ENCODE results near the gene KIF21B.

Gene KIF21B

DNA sequence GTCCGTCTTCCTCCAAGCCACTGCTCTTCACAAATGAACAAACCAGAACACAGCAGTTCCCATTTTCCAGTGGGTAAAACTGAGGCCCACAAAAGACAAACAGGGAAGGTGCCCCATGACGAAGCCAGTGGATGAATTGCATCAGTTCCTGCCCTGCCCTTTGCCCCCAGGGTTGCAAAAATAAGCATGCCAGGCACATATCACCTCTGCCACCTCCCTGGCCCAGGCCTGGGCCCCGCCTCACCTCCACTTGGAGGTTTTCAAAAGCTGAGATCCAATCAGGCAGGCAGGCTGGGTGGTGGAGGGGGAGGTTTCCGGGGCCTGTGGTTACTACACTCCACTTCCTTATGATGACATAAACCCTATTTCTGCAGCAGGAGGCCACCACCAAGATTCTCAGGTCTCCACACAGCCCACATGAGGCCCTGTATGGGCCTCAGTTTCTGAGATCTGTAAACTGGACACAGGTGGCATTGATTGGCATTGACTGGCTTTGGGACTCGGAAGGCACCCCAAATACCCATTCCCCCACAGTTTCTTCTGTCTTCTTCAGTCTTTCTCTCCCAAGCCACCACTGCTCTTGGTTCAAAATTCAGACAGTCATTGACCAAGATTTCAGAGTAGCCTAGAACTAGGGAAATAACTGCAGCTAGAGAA lies 4.1 kb downstream of the KIF21B start:
- H3K36me3 Mint-ChIP-seq (ENCODE audit: low read depth), result peaks cover 26% of the 10 kb centered on the region
- peak; percentile 88 for DNase-seq (ENCODE audit: low spot score)
- H3K27ac Mint-ChIP-seq, result peak overlapping the region; percentile 97
- no peaks in the 10 kb centered on the region for H3K27me3 Mint-ChIP-seq (ENCODE audit: low read depth)
- H3K4me3 Mint-ChIP-seq, result peak overlapping the region; percentile 92
- H3K4me1 Mint-ChIP-seq (ENCODE audit: low read depth), result peaks cover 66% of the 10 kb centered on the region
- no peaks in the 10 kb centered on the region for H3K9me3 Mint-ChIP-seq

DNA sequence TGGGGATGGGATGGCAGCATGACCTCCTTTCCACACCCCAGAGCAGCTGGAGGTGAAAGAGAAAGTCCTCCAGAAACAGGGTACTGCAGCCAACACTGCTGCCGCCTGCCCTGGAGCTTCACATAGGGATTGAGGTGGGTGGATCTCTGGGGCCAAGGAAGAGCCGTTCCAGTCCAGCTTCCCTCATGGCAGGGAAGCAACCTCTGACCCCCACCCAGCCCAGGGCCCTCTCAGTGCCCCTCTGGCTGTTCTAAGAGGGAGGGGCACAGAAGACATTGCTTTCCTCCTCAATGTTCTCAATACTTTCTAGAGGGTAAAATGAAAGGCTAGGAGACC lies 5.7 kb downstream of the KIF21B start:
- Mint-ChIP-seq H3K27ac (peak overlapping the region; percentile 97), H3K4me3 (peak overlapping the region; percentile 72), H3K9me3 (no peaks in the 10 kb centered on the region), H3K36me3 (ENCODE audit: low read depth) (peaks cover 29% of the 10 kb centered on the region), H3K4me1 (ENCODE audit: low read depth) (peaks cover 72% of the 10 kb centered on the region), H3K27me3 (ENCODE audit: low read depth) (no peaks in the 10 kb centered on the region)
- DNase-seq (ENCODE audit: low spot score), result no peak

DNA sequence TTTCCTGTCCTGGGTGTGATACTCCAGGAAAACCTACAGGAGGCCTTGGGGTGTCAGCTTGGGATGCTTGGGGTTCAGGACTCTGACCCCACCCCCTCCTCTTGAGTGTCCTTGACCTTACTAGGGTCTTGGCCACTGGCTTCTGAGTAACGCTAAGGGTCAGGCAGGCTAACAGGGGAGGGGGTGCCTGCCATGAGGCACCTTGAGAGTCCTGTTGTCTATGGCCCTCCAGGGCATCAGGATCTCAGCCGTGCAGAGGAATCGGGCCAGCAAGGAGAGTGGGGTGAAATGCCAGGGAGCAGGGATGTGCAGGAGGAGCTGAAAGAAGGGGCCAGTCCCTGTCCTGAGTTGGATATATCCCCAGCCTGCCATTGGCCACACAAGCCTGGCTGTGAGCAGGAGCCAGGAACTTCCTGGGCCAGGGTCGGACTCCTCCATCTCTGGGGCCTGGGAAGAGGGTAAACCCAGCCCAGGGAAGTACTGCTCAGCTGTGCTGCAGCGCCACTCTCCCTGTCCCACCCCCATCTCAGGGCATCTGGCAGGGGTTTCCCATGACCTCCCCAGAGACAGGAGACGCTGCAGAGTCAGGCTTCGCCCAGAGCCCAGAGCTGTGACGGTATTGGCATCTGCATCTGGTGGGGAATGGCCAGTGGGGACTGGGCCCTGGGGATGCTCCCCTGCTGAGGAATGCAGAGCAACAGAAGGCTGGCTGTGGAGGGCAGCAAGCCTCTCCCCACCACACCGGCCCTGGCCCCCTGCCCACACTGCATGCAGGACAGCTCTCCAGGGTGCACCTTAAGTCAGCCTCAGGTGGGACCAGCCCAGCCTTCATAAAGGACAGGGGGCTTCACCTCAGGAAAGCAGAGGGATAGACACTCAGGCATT lies 6.3 kb downstream of the KIF21B start:
- Mint-ChIP-seq H3K4me1 (ENCODE audit: low read depth) (peaks cover 78% of the 10 kb centered on the region), H3K9me3 (no peaks in the 10 kb centered on the region), H3K4me3 (peak overlapping the region; percentile 72)

DNA sequence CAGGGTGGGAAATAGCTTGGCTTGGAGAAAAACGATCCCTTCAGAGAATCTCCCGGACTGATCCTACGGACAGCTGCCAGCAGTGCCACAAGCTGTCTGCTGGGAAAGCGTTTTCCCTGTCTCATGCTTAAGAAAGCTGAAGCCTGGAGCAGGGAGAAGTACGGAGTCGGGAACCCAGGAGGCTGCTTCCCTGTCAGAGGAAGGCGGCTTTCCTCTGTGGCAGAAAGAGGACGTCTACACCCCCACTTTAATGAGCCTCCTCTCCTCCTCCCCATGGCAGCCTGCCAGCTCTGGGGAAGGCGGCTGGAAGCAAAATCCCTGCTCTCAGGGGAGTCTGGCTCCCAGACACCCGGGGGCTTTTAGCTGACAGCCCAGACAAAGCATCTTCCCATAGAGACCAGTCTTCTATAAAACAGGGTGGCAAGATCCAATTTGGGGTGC lies 7.3 kb downstream of the KIF21B start:
- Mint-ChIP-seq H3K9me3 (no peaks in the 10 kb centered on the region), H3K27me3 (ENCODE audit: low read depth) (no peaks in the 10 kb centered on the region), H3K4me3 (peak overlapping the region; percentile 64)

More for the DNA sequence above, 6.3 kb downstream of the KIF21B start:
- Mint-ChIP-seq H3K27me3 (ENCODE audit: low read depth) (no peaks in the 10 kb centered on the region), H3K27ac (peak overlapping the region; percentile 97), H3K36me3 (ENCODE audit: low read depth) (peaks cover 24% of the 10 kb centered on the region)
- no peak for DNase-seq (ENCODE audit: low spot score)

DNA sequence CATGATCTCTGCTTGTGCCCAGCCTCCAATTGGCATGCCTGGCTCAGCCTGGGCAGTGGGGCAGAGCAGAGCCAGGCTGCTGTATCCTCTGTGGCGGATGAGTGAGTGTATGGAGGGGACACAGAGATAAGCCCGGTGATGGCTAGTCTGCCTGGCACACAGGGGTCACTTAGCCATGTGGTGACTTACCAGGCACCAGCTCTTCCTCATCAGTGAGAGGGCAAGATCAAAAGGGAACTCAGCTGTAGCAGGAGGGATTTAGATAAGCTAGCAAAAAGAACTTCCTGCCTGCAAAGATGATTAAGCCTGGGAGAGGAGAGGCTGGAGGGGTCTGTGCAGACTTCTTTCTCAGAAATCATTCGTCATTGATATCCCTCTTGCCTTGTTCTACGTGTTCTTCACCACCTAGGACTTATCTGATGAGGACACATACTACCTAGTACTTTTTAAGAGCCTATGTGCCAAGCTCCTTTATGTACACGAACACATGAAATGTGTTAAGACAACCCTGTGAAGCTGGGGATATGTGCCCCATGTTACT lies 7.9 kb downstream of the KIF21B start:
- peak overlapping the region; percentile 64 for H3K4me3 Mint-ChIP-seq
- no peaks in the 10 kb centered on the region for H3K27me3 Mint-ChIP-seq (ENCODE audit: low read depth)
- DNase-seq (ENCODE audit: low spot score), result peak; percentile 32
- H3K9me3 Mint-ChIP-seq, result no peaks in the 10 kb centered on the region
- H3K27ac Mint-ChIP-seq, result peak overlapping the region; percentile 86
- peaks cover 80% of the 10 kb centered on the region for H3K4me1 Mint-ChIP-seq (ENCODE audit: low read depth)
- peaks cover 18% of the 10 kb centered on the region for H3K36me3 Mint-ChIP-seq (ENCODE audit: low read depth)

More for the DNA sequence above, 7.3 kb downstream of the KIF21B start:
- DNase-seq (ENCODE audit: low spot score), result no peak
- Mint-ChIP-seq H3K27ac (peak overlapping the region; percentile 86), H3K4me1 (ENCODE audit: low read depth) (peaks cover 82% of the 10 kb centered on the region), H3K36me3 (ENCODE audit: low read depth) (peaks cover 20% of the 10 kb centered on the region)

DNA sequence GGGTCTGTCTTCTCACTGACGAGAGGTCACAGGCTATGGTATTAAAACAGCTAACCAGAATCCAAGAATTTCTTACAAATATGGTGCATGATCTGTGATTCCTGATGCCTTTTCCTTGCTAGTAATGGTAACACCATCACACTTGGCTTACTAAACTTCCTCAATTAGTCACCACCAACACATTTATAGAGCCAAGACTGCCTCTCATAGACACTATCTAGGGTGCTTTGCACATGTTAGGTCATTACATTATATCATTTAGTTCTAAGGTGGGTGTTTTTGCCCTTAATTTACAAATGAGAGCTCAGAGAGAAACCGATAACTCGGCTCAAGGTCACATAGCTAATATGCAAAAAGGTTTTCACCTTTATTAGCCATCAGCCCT lies 8.7 kb downstream of the KIF21B start:
- DNase-seq (ENCODE audit: low spot score), result no peak
- peaks cover 18% of the 10 kb centered on the region for H3K36me3 Mint-ChIP-seq (ENCODE audit: low read depth)
- peaks cover 74% of the 10 kb centered on the region for H3K4me1 Mint-ChIP-seq (ENCODE audit: low read depth)
- H3K4me3 Mint-ChIP-seq, result peak overlapping the region; percentile 3
- no peaks in the 10 kb centered on the region for H3K27me3 Mint-ChIP-seq (ENCODE audit: low read depth)
- H3K9me3 Mint-ChIP-seq, result no peaks in the 10 kb centered on the region
- H3K27ac Mint-ChIP-seq, result peak overlapping the region; percentile 71

DNA sequence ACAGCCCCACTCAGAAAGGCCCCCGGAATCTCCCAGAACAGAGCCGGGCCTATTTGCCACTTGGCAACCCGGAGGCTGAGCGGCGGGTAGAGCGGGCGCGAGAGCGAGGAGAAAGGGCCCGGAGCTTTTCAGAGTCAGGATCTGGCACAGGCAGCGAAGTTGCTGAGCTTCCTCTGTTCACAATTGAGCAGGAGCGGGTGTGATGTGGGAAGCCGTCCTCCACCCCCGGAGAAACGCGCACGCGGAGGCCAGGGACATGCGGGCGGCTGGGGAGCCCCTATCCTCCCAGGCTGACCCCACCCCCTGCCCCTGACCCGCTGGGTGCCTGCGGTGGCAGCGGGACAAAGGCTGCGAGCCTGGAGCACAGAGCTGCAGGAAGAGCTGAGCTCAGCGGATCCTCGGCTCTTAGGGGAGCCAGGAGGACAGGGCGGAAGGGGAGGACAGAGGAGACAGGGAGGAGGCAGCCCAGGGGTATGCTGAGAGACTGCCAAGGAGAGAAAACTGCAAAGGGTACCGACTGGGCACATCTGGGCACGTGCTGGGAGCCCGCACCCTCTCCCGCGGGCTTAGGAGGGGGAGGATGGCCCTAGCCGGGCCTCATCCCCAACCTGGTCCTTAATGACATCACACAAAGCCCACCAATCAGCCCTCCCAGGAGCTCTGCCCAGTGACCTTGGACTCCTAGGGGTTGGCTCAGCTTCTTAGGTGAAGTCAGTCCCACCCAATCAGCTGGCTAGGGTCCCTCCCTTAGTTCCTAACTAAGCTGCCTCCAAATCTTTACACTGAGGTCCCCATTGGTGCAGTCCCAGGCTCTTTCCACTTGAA lies 9.3 kb downstream of the KIF21B start:
- Mint-ChIP-seq H3K4me3 (peak overlapping the region; percentile 63), H3K4me1 (ENCODE audit: low read depth) (peaks cover 74% of the 10 kb centered on the region), H3K27ac (peak overlapping the region; percentile 86), H3K36me3 (ENCODE audit: low read depth) (peaks cover 20% of the 10 kb centered on the region), H3K27me3 (ENCODE audit: low read depth) (no peaks in the 10 kb centered on the region), H3K9me3 (no peaks in the 10 kb centered on the region)
- no peak for DNase-seq (ENCODE audit: low spot score)

DNA sequence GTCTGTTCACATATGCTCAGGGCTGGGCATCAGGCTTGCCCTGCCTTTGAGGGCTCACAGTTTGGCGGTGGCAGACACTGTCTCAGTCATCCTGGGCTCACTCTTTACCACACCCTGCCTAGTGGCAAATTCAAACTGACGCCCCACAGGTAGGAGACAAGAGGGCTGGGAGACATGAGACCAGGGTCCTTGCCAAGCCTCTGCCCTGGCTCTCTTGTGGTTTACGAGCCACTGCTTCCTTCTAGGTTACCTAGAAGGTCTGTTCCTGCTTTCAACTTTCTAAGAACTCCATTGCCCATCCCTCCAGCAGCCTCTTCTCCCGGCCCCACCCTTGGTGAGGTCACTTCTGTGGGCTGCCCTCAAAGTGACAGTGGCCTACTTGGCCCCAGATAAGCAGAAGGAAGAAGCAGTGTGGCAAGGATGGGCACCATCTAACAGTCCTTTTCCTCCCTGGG lies 10.5 kb downstream of the KIF21B start:
- Mint-ChIP-seq H3K4me3 (peak overlapping the region; percentile 63), H3K27ac (peak overlapping the region; percentile 86), H3K36me3 (ENCODE audit: low read depth) (peaks cover 18% of the 10 kb centered on the region), H3K4me1 (ENCODE audit: low read depth) (peaks cover 66% of the 10 kb centered on the region), H3K27me3 (ENCODE audit: low read depth) (no peaks in the 10 kb centered on the region), H3K9me3 (no peaks in the 10 kb centered on the region)
- DNase-seq (ENCODE audit: low spot score), result no peak

DNA sequence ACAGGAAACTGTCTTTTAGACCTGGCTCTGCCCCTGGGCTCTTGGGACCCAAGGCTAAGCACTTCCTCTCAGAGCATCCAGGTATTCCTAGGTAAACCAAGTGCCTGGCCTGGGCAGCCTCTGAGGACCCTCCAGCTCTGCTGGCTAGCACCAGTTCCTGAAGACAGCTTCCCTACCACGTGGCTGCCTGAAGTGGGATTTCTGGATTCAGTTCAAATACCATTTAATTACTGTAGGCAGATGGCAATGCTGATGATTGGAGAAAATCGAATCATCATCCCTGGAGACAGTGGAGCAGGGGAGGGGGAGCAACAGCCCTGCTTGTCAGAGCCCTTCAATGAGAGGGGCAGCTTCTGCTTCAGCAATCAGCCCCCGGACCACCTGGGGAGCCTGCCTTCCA lies 11.9 kb downstream of the KIF21B start:
- H3K9me3 Mint-ChIP-seq, result no peaks in the 10 kb centered on the region
- peak overlapping the region; percentile 40 for H3K27ac Mint-ChIP-seq
- peaks cover 53% of the 10 kb centered on the region for H3K4me1 Mint-ChIP-seq (ENCODE audit: low read depth)
- no peak for DNase-seq (ENCODE audit: low spot score)
- peak overlapping the region; percentile 7 for H3K4me3 Mint-ChIP-seq
- peaks cover 13% of the 10 kb centered on the region for H3K36me3 Mint-ChIP-seq (ENCODE audit: low read depth)
- H3K27me3 Mint-ChIP-seq (ENCODE audit: low read depth), result no peaks in the 10 kb centered on the region

DNA sequence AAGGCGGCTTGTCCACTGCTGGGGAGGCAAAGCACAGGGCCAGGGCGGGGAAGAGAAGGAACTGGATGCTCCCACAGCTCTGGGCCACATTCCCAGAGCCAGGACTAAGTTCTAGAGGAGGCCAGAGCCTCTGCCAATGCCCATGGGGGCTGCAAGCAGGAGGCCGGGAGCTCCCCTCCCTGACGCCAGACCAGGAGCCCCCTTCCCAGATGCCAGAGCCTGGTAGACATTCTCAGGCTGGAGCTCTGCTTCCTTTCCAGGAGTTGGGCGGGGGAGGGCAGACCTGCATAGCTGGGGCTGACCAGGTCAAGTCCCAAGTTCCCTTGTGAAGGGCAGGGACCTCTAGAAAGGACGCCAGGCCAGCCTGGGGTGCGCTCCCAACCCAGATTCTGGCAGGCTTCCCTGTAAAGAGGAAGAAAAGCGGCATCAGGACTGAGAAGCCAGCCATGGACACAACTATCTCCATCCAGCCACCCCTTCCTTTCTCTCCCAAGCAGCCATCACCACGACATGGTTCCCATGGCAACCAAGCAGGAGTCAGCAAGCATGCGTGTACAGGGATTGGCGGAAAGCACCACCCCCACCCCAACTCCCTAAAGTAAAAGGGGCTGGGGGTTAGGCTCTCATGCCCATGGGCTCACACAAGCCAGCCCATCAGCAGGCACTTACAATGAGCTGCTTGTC lies 13.4 kb downstream of the KIF21B start:
- Mint-ChIP-seq H3K36me3 (ENCODE audit: low read depth) (peaks cover 16% of the 10 kb centered on the region), H3K4me1 (ENCODE audit: low read depth) (peaks cover 40% of the 10 kb centered on the region)

DNA sequence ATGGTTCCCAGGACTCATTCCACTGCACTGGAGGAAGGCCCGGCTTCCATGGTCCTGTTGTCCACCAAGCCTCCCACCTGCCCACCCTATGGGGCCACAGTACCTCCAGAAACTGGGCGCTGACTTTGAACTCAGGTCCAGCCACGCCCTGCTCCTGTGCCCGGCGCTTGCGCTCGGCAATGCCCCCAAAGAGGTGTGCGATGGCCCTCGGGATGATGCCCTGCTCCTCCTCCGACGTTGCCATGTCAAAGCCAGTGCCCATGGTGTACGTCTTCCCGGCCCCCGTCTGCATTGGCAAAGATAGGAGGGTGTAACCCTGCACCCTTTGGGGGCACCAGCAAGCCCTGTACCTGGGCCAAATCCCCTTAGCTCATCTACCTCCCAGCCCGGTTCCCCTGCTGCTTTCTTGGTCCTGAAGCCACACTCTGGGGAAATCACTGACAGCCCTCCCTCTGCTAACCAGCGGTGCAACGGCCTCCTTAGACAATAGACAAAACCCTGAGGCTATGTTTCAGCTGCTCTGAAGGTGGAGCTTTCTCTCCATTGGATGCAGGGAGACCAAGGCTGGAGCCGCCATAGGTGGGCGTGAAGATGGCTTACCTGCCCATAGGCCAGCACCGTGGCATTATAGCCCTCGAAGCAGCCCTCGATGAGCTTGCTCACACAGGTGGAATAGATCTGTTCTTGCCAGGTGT lies 14.7 kb downstream of the KIF21B start:
- Mint-ChIP-seq H3K9me3 (no peaks in the 10 kb centered on the region), H3K36me3 (ENCODE audit: low read depth) (peaks cover 19% of the 10 kb centered on the region), H3K4me3 (no peak overlapping the region), H3K27ac (no peak overlapping the region), H3K4me1 (ENCODE audit: low read depth) (peaks cover 33% of the 10 kb centered on the region), H3K27me3 (ENCODE audit: low read depth) (no peaks in the 10 kb centered on the region)
- DNase-seq (ENCODE audit: low spot score), result no peak

More for the DNA sequence above, 13.4 kb downstream of the KIF21B start:
- H3K9me3 Mint-ChIP-seq, result no peaks in the 10 kb centered on the region
- H3K27me3 Mint-ChIP-seq (ENCODE audit: low read depth), result no peaks in the 10 kb centered on the region
- DNase-seq (ENCODE audit: low spot score), result no peak
- H3K4me3 Mint-ChIP-seq, result no peak overlapping the region
- H3K27ac Mint-ChIP-seq, result peak overlapping the region; percentile 24

DNA sequence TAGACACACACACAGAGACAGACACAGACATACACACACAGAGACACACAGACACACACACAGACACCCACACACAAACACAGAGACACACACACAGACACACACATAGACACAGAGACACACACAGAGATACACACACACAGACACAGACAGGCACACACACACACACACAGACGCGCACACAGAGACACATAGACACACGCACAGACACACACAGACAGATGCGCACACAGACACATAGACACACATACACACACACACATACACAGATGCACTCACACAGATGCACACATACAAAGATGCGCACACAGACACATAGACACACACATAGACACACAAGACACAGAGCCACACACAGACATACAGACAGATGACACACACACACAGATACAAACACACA lies 16.0 kb downstream of the KIF21B start:
- H3K27me3 Mint-ChIP-seq (ENCODE audit: low read depth), result no peaks in the 10 kb centered on the region
- H3K4me1 Mint-ChIP-seq (ENCODE audit: low read depth), result peaks cover 22% of the 10 kb centered on the region
- no peak overlapping the region for H3K4me3 Mint-ChIP-seq
- DNase-seq (ENCODE audit: low spot score), result no peak
- peaks cover 27% of the 10 kb centered on the region for H3K36me3 Mint-ChIP-seq (ENCODE audit: low read depth)
- no peaks in the 10 kb centered on the region for H3K9me3 Mint-ChIP-seq
- H3K27ac Mint-ChIP-seq, result no peak overlapping the region

DNA sequence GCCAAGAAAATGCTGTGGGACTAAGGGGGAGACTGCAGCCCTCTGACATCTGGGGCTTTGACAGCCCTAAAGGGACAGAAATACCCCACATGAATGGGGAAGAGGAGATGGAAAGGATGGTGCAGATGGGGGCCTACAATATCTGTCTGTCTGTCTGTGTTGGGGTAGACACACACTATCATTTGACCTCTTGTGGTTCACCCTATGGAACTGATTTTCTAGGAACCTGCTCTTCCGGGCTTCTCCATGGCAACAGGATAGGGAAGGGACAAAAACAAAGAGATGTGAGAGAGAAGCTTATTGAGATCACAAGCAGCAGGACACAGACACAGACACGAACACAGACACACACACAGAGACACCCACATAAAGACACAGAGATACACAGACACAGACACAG lies 17.1 kb downstream of the KIF21B start:
- H3K9me3 Mint-ChIP-seq, result no peaks in the 10 kb centered on the region
- peaks cover 37% of the 10 kb centered on the region for H3K36me3 Mint-ChIP-seq (ENCODE audit: low read depth)
- peaks cover 12% of the 10 kb centered on the region for H3K4me1 Mint-ChIP-seq (ENCODE audit: low read depth)
- no peak for DNase-seq (ENCODE audit: low spot score)
- H3K27ac Mint-ChIP-seq, result no peak overlapping the region
- H3K27me3 Mint-ChIP-seq (ENCODE audit: low read depth), result no peaks in the 10 kb centered on the region
- H3K4me3 Mint-ChIP-seq, result no peak overlapping the region

Measured in T-helper 2 cell treated with Interferon-gamma antibody and Interleukin-4, amounts not matched to agents 5 μg/mL and 100 μg/mL, for 36 hours (primary cell).